Stimulated activated CD4-positive, alpha-beta T cell treated with anti-CD3 and anti-CD28 coated beads, Interleukin-12 subunit alpha, Interleukin-12 subunit beta, amount 100 ng/mL, for 4 hours (primary cell): ENCODE data around the gene MYL4.
"Not testable (repeated sequence)": the region's sequence is repeated elsewhere in the genome, so short reads cannot be mapped to it uniquely, and the experiment has no call there.

ENCODE experiments used
- DNase-seq: peaks from one replicate; pipeline ENCODE4 v3.0.0-alpha.2; 2020

MYL4 gene

DNA sequence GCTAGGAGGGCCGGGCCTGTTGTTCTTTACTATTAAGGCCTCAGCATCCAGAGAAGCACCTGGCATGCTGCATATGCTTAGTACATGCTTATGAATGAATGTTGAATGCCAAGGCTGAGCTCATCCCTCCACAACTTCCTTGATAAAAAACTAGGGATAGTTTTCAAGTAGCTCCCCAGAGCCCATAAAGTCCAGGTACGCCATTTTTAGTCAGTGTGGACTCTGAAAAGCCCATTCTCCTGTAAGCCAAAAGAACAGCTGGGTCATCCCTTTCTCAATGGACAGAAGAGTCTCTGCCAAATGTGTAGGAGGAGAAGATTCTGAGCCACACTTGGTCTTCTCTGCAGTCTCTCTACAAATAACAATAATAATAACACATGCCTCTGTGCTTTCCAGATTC lies 35.5 kb downstream of the MYL4 start:
- DNase-seq = no peak

DNA sequence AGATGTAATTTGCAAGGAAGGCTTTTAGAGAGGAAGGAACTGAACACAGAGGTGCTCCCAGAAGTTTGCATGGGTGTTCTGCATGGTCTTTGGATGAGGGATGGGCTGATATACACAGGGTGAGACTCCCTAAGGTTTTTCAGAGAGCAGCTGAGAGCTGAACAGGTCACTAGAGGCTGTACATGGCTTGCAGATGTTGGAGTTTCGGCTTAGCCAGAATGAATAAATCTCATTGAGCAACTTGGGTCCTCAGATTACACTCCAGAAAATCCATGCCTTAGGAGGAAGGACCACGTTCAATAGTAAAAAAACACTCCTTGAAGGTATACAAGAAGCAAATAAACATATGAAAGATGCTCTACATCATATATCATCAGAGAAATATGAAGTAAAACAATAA lies 37.0 kb downstream of the MYL4 start:
- no peak for DNase-seq

- no peak for DNase-seq
Observed at GRCh38 chr17:47250855-47251254, 41.7 kb downstream of the MYL4 start.

DNA sequence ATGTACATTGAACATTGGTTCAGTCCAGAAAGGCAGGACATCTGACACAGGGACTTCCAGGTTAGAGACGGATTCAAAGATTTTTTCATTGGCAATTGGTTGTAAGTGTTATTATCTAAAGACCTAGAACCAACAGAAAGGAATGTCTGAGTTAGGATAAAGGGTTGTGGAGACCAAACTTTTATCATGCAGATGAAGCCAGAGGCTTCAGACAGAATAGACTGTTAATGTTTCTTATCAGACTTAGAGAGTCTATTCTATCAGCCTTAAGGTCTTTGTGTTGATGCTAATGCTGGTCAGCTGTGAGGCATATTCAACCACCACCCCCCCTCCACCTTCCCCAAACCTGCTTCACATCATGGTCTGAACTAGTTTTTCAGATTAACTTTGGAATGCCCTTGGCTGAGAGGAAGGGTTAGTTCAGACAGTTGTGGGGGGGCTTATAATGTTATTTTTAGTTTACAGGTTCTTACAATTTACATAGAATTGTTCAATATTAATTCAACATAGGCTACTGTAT lies 42.3 kb downstream of the MYL4 start:
- no peak for DNase-seq

DNA sequence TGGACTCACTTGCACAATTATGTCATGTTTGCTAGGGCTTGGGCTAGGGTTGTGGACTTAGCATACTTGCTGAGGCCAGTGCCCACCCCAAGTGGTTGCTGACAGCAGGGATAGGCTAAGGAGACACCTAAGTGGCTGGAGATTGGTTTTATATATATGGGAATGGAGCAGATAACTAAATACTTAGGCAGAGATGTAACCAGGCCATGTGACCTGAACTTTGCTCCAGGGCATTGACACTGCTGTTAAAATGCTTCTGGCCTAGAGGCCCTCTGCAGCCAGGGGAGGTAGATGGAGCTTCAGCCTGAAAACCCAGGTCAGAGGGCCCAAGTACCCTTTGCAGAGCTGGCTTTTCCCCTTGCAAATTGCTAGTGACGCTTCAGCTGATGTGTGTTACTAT lies 43.1 kb downstream of the MYL4 start:
- no peak for DNase-seq

DNA sequence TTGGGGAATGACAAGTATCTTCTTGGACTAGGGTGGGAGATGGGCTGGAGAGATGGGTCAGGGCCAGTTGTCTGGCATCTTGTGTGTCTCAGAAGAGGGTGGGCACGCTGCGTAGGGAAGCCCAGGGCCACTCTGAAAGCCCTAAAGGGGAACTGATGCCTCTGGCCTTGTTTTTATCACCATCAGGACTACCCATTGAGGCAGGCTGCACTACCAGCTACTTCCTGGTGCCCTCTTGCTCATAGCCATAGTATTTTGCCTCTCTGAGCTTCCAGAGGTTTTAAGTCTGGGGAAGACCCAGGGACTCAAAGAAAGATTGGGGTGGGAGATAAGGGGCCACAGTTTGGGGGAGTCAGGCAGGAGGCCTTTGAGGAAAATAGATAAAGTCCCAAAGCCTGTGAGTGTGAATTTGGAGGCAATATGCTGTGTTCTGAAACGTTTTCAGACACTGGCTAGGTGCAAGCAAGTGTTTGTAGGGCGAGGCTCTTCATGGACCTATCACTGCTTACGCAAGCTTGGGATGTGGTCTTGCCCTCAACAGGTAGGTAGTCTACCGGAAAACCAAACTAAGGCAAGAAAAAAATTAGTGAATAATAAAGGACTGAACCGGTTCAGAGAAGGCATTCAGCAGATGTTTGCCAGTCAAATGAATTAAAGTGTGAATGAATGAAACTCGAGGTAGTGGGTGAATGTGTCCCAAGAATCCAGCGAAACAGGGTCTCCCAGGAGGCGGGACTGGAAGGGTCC lies 43.8 kb downstream of the MYL4 start:
- DNase-seq = no peak

DNA sequence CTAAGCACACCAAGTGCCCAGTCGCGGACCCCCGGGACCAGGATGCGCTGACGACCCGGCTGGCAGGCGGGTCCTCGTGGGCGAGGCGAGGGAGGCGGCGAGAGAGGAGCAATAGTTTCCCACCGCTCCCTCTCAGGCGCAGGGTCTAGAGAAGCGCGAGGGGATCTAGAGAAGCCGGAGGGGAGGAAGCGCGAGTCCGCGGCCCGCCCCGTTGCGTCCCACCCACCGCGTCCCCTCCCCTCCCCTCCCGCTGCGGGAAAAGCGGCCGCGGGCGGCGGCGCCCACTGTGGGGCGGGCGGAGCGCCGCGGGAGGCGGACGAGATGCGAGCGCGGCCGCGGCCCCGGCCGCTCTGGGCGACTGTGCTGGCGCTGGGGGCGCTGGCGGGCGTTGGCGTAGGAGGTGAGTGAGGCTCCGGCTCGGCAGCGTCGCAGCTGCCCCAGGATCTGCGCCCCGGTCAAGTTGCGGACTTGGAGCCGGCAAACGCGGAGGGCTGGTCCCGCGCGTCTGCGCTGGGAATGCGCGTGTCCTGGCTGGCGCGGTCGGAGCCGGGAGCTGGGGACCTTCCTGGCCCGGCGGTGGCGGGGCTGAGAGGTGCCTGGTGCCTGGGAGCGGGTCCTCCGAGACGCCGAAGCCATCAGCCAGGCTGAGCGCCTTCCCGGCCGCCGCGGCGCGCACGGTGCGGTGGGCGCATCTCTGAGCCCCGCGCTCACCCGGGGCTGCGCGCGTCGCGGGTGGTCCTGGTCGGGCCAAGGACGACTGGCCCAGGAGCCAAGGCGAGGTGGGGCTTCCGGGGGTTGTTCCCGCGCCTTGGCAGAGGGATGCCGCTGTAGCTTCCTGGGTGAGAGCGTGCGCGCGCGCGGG lies 44.6 kb downstream of the MYL4 start, which contains the start of gene ITGB3:
ITGB3 (plus strand) TSS at position 287 of the 862 bp plus-strand sequence; CDS start at position 322, 35 bp downstream.
- DNase-seq = peak; percentile 59

DNA sequence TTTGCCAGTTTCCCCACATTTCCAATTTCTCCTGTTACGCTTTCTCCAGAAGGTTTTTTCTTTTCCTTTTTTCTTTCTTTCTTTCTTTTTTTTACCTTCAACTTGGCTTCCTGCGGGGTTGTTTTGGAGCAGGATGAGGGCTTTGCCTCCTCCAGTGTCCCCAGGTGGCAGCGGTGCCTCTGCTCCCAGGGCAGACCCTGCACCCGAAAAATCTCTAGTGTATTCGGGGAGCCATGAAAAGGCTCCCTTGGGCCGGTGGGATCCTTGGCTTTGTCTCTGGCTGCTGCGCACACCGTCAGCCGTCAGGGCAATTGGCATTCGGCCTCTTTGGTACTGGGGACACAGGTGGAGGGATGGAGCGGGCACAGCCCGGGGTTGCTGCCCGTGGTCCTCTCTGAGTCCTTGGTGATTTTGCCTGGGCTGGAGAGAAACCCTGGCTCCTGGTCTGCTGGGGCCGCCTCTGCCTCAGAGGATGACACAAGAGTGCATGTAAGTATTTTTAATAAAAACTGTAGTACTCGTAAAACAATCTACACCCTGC lies 45.3 kb downstream of the MYL4 start:
- no peak for DNase-seq

- no peak for DNase-seq
Observed at GRCh38 chr17:47257651-47258339, 48.6 kb downstream of the MYL4 start.

- DNase-seq = no peak
Observed at GRCh38 chr17:47262586-47262985, 53.4 kb downstream of the MYL4 start.

DNA sequence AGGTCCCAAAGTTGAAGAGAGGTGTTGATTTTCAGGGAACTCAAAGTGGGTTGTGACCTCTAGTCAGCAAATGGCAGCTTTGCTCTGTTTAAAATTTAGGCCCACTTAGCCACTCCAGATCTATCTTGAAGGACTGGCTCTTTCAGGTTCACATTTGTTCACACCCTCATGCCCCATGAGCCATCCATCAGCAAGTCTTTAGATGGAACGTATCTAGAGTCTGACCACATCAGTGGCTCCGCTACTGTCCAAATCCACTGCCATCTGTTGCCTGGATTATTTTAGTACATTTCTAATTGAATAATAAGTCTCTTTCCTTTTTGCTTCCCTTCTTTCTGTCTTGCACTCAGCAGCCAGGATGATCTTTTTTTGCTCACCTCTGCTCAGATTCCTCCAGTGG lies 55.0 kb downstream of the MYL4 start:
- DNase-seq = no peak

DNA sequence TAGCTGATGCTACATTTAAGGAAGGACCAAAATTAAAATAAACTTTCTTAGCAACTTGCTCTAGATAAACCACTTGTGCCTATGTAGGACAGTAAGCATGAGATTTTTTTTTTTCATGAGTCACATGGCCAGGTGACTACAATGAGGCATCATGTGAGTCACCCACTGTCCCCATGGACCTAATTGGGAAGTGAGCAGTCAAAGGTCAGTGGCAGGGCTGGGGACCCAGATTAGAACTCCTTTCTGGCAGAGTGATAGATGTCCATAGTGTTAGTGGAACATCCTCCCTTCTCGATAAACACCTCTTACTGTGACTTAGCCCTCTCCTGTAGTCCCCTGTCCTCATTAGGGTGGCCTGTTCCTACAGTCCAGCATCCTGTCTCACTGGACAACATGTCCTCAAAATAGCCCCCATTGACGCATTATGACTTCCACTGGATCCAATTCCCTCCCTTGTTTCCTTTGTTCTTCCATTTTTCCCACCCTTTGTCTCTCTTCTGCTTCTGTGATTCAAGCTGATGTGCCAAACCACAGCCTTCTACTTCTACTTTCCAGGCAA lies 56.9 kb downstream of the MYL4 start:
- no peak for DNase-seq

DNA sequence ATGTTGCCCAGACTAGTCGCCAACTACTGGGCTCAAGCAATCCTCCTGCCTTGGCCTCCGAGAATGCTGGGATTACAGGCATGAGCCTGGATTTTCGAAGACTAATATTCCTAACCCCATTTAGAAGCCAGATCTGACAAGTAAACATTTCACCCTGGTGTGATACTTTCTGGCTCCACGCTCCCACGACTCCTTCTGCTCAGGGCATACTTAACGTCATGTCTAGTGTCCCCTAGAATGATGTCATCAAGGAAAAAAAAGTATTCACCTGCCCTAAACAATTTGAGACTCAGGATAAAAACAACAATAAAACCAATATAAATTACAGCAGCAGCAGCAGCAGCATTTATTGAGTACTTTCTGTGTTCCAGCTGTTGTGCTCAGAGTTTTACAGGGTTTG lies 57.6 kb downstream of the MYL4 start:
- DNase-seq = no peak

GRCh38 chr17:47267354-47267828 lies 58.2 kb downstream of the MYL4 start:
- DNase-seq = no peak

DNA sequence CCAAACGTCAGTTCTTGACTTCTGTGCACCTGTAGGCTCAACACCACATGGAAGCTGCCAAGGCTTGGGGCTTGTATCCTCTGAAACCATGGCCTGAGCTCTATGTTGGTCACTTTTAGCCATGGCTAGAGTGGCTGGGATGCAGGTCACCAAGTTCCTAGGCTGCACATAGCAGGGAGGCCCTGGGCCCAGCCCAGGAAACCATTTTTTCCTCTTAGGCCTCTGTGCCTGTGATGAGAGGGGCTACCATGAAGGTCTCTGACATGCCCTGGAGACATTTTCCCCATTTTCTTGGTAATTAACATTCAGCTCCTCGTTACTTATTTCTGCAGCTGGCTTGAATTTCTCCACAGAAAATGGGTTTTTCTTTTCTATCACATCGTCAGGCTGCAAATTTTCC lies 59.8 kb downstream of the MYL4 start:
- not testable (repeated sequence) for DNase-seq

DNA sequence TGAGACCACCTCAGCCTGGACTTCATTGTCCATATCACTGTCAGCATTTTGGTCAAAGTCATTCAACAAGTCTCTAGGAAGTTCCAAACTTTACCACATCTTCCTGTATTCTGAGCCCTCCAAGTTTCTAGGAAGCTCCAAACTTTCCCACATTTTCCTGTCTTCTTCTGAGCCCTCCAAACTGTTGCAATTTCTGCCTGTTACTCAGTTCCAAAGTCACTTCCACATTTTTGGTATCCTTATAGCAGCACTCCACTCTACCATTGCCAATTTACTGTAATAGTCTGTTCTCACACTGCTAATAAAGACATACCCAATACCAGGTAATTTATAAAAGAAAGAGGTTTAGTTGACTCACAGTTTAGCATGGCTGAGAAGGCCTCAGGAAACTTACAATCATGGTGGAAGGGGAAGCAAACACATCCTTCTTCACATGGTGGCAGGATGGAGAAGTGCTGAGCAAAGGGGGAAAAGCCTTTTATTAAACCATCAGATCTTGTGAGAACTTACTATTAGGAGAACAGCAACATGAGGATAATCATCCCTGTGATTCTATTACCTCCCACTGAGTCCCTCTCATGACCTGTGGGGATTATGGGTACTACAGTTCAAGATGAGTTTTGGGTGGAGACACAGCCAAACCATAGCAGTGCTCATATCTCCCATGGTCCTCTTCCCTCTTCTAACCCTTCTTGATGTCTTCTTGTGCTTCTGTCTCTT lies 60.6 kb downstream of the MYL4 start:
- not testable (repeated sequence) for DNase-seq

GRCh38 chr17:47270946-47271705 lies 62.0 kb downstream of the MYL4 start:
- DNase-seq = no peak

GRCh38 chr17:47272491-47272890 lies 63.3 kb downstream of the MYL4 start:
- no peak for DNase-seq

DNA sequence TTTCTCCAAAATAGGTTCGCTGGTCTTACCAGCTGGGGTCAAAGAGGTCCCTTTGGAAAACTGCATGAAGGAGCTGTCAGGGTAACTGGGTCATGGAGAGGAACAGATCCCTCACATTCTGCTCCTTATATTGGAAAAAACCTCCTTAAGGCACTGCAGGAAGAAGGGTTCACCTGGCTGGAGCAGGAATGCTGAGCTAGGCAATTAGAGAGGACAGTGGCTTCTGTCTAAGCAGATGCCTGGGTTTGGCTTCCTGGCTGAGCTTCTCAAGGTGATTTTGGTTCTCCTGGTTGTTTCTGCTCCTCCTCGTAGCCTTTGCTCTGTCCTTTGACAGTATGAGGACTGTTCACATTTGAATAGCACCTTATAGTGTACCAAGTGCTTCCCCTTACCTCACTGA lies 64.1 kb downstream of the MYL4 start:
- no peak for DNase-seq
